ENCODE measurements around the gene NHLRC4.

The NHLRC4 gene

GRCh38 chr16:615122-615521 lies 48.3 kb downstream of the NHLRC4 start:
- no peak overlapping the region for H3K4me3 ChIP-seq
- DNase-seq (ENCODE audit: low read depth, low spot score), result no peak
- TF ChIP-seq POLR2AphosphoS5 (IDR thresholded peaks at IDR 0.05; ENCODE audit: borderline replicate concordance, low read depth, low read length), result no peak
- H3K27ac ChIP-seq, result no peak overlapping the region
- H3K9ac ChIP-seq (ENCODE audit: insufficient read length), result no peak overlapping the region
- H3K9me3 ChIP-seq (ENCODE audit: low read depth, low read length), result no peaks in the 10 kb centered on the region
- no peaks in the 10 kb centered on the region for H3K36me3 ChIP-seq (ENCODE audit: insufficient read depth, low read length)

DNA sequence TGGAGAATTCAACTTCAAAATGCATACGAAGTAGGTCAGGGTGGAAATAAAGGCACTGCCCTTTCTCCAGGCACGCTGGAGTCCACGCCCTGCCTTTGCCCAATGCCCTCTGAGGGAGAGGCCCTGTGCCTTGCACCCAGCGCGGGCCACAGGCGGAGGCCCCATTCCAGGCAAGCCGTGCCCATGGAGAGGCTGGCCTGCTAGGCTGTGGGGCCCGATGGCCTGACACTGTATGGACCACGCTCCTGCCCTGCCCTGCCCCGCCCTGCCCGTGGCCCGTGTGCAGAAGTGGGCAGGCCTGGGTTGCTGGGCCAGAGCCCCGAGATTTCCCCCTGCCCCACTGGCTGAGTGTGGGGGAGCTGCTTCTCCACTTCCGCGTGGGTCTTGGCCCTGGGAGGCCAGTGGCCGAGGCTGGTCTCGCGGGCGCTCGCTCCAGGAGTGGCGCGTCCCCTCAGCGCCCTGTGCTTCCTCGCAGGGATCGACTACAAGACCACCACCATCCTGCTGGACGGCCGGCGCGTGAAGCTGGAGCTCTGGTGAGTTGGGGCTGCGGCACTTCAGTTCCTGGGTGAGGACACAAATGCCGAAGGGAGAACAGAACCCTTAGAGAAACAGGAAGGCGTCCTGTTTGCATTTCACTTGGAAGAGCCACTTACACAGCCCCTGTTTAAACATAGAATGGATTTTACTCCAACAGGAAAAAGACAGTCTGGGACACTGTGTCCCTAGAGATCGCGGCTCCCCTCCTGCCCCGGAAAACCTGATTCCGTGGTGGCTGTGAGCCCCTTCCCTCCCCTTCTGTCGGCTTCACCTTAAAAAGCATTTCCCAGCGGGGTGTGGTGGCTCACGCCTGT lies 50.2 kb downstream of the NHLRC4 start:
- TF ChIP-seq FOXP2 (optimal IDR thresholded peaks at IDR 0.05; ENCODE audit: control extremely low read depth, extremely low read length, insufficient read depth), result no peak
- TF ChIP-seq POLR2AphosphoS5 (IDR thresholded peaks at IDR 0.05; ENCODE audit: borderline replicate concordance, low read depth, low read length), result no peak
- TF ChIP-seq EZH2 (IDR thresholded peaks at IDR 0.05), result no peak
- DNase-seq (ENCODE audit: low read depth, low spot score), result no peak

DNA sequence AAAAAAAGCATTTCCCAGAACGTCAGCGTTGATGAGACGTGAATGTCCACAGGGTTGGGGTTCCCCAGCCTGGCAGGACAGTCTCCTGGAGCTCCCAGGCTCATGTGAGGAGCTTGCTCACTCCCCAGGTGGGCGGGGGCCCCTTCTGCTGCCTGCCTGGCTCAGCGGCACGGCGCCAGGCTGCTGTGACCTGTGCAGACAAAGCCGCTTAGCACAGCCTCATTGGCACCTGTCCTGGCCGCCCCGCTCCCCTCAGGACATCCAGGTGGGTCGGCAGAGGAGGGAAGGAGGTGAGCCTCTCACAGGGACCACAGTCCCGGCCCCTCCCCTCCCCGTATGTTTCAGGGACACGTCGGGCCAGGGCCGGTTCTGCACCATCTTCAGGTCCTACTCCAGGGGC lies 51.0 kb downstream of the NHLRC4 start:
- H3K9ac ChIP-seq (ENCODE audit: insufficient read length), result no peak overlapping the region
- DNase-seq (ENCODE audit: low read depth, low spot score), result no peak

More for the DNA sequence above, 50.2 kb downstream of the NHLRC4 start:
- Histone ChIP-seq H3K9ac (ENCODE audit: insufficient read length) (no peak overlapping the region), H3K9me3 (ENCODE audit: low read depth, low read length) (no peaks in the 10 kb centered on the region), H3K36me3 (ENCODE audit: insufficient read depth, low read length) (no peaks in the 10 kb centered on the region), H3K27ac (no peak overlapping the region), H3K4me3 (no peak overlapping the region)

More for the DNA sequence above, 51.0 kb downstream of the NHLRC4 start:
- no peaks in the 10 kb centered on the region for H3K36me3 ChIP-seq (ENCODE audit: insufficient read depth, low read length)
- H3K9me3 ChIP-seq (ENCODE audit: low read depth, low read length), result no peaks in the 10 kb centered on the region
- H3K27ac ChIP-seq, result no peak overlapping the region
- no peak overlapping the region for H3K4me3 ChIP-seq
- no peak for TF ChIP-seq EZH2 (IDR thresholded peaks at IDR 0.05)
- no peak for TF ChIP-seq POLR2AphosphoS5 (IDR thresholded peaks at IDR 0.05; ENCODE audit: borderline replicate concordance, low read depth, low read length)
- no peak for TF ChIP-seq FOXP2 (optimal IDR thresholded peaks at IDR 0.05; ENCODE audit: control extremely low read depth, extremely low read length, insufficient read depth)

Measured in SK-N-MC (cell line).